ENCODE data around the gene CDC42BPA.

GRCh38 chr1:226950316-226950715 lies 368.0 kb downstream of the CDC42BPA start:
- TF ChIP-seq CHD2 (IDR thresholded peaks at IDR 0.05; ENCODE audit: low read depth, low read length) (no peak), EP300 (IDR thresholded peaks at IDR 0.05; ENCODE audit: low read length) (no peak), ILF3 (IDR thresholded peaks at IDR 0.05; ENCODE audit: borderline replicate concordance) (no peak), BACH1 (tag; IDR thresholded peaks at IDR 0.05) (no peak)
- TF ChIP-seq, protein P1, sequence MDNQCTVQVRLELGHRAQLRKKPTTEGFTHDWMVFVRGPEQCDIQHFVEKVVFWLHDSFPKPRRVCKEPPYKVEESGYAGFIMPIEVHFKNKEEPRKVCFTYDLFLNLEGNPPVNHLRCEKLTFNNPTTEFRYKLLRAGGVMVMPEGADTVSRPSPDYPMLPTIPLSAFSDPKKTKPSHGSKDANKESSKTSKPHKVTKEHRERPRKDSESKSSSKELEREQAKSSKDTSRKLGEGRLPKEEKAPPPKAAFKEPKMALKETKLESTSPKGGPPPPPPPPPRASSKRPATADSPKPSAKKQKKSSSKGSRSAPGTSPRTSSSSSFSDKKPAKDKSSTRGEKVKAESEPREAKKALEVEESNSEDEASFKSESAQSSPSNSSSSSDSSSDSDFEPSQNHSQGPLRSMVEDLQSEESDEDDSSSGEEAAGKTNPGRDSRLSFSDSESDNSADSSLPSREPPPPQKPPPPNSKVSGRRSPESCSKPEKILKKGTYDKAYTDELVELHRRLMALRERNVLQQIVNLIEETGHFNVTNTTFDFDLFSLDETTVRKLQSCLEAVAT (IDR thresholded peaks at IDR 0.05): no peak
